H9 (cell line): ENCODE results near the gene DRICH1. TPM values are rescaled to one million over a fixed set of nuclear protein-coding genes. Genes with fewer than 3 reads are reported as not detected.

Experiments used
- DNase-seq: peaks from one replicate; pipeline ENCODE4 v3.0.0-alpha.2; 2017
- H2AFZ ChIP-seq: one replicate; pipeline ENCODE4 v1.6.1; 2013; ENCODE audit warnings: mild to moderate bottlenecking, low read length, control low read depth, moderate library complexity
- H2AK5ac ChIP-seq: 2 replicates; pipeline ENCODE4 v1.6.1; 2013; ENCODE audit warnings: low read length, control low read depth, mixed read lengths; ENCODE audit not compliant: insufficient read length
- H2BK120ac ChIP-seq: one replicate; pipeline ENCODE4 v1.6.1; 2013; ENCODE audit warnings: low read depth, mild to moderate bottlenecking, low read length, control low read depth, inconsistent platforms; ENCODE audit not compliant: poor library complexity, severe bottlenecking
- H2BK12ac ChIP-seq: 2 replicates; pipeline ENCODE4 v1.6.1; 2013; ENCODE audit warnings: low read length, control low read depth, mixed read lengths, low read depth; ENCODE audit not compliant: insufficient read length
- H2BK15ac ChIP-seq: 2 replicates; pipeline ENCODE4 v1.6.1; 2013; ENCODE audit warnings: low read depth, low read length, control low read depth
- H2BK20ac ChIP-seq: one replicate; pipeline ENCODE4 v1.6.1; 2013; ENCODE audit warnings: low read depth, mild to moderate bottlenecking, low read length, control low read depth, inconsistent platforms; ENCODE audit not compliant: poor library complexity, severe bottlenecking
- H2BK5ac ChIP-seq: 2 replicates; pipeline ENCODE4 v1.6.1; 2013; ENCODE audit warnings: low read length, control low read depth, mixed read lengths; ENCODE audit not compliant: insufficient read length
- H3K14ac ChIP-seq: 2 replicates; pipeline ENCODE4 v1.6.1; 2013; ENCODE audit warnings: low read length, control low read depth; ENCODE audit not compliant: insufficient read depth
- H3K18ac ChIP-seq: 2 replicates; pipeline ENCODE4 v1.6.1; 2013; ENCODE audit warnings: low read depth, mild to moderate bottlenecking, mixed read lengths, low read length, control low read depth; ENCODE audit not compliant: insufficient read length
- H3K23ac ChIP-seq: 2 replicates; pipeline ENCODE4 v1.6.1; 2013; ENCODE audit warnings: low read length, control low read depth, mixed read lengths, low read depth; ENCODE audit not compliant: insufficient read length
- H3K23me2 ChIP-seq: 2 replicates; pipeline ENCODE4 v1.6.1; 2013; ENCODE audit warnings: low read depth, mild to moderate bottlenecking, mixed read lengths, low read length, control low read depth; ENCODE audit not compliant: insufficient read length, poor library complexity, severe bottlenecking
- H3K27ac ChIP-seq: 2 replicates; pipeline ENCODE4 v1.5.1; 2013; ENCODE audit warnings: low read length, control low read depth, mixed read lengths, low read depth; ENCODE audit not compliant: insufficient read length
- H3K27me3 ChIP-seq: 2 replicates; pipeline ENCODE4 v1.6.1; 2013; ENCODE audit warnings: low read length, control low read depth, inconsistent platforms; ENCODE audit not compliant: insufficient read depth
- H3K4ac ChIP-seq: 2 replicates; pipeline ENCODE4 v1.6.1; 2013; ENCODE audit warnings: low read depth, mild to moderate bottlenecking, control low read depth, inconsistent platforms, low read length, moderate library complexity
- H3K4me1 ChIP-seq: 2 replicates; pipeline ENCODE4 v1.6.1; 2013; ENCODE audit warnings: low read length, control low read depth, inconsistent platforms; ENCODE audit not compliant: insufficient read depth
- H3K4me2 ChIP-seq: 2 replicates; pipeline ENCODE4 v1.6.1; 2013; ENCODE audit warnings: low read length, control low read depth, mixed read lengths; ENCODE audit not compliant: insufficient read length, insufficient read depth
- H3K56ac ChIP-seq: 2 replicates; pipeline ENCODE4 v1.6.1; 2013; ENCODE audit warnings: low read depth, mild to moderate bottlenecking, mixed read lengths, low read length, control low read depth; ENCODE audit not compliant: insufficient read length
- H3K79me1 ChIP-seq: 2 replicates; pipeline ENCODE4 v1.6.1; 2013; ENCODE audit warnings: low read depth, mild to moderate bottlenecking, moderate library complexity, low read length, control low read depth, inconsistent platforms; ENCODE audit not compliant: insufficient read depth, poor library complexity, severe bottlenecking
- H3K79me2 ChIP-seq: 2 replicates; pipeline ENCODE4 v1.6.1; 2013; ENCODE audit warnings: low read length, control low read depth, inconsistent platforms; ENCODE audit not compliant: insufficient read depth
- H3K9ac ChIP-seq: 2 replicates; pipeline ENCODE4 v1.6.1; 2013; ENCODE audit warnings: low read length, control low read depth, mixed read lengths; ENCODE audit not compliant: insufficient read length; ENCODE audit errors: extremely low read depth
- H3K9me3 ChIP-seq: one replicate; pipeline ENCODE4 v1.6.1; 2013; ENCODE audit warnings: low read depth, low read length, inconsistent platforms; ENCODE audit not compliant: control insufficient read depth
- H3T11ph ChIP-seq: one replicate; pipeline ENCODE4 v1.6.1; 2013; ENCODE audit warnings: mild to moderate bottlenecking, low read length, control low read depth, inconsistent platforms
- H4K20me1 ChIP-seq: one replicate; pipeline ENCODE4 v1.6.1; 2013; ENCODE audit not compliant: control insufficient read depth, insufficient read length, insufficient read depth
- H4K5ac ChIP-seq: 2 replicates; pipeline ENCODE4 v1.6.1; 2013; ENCODE audit warnings: low read depth, mild to moderate bottlenecking, mixed read lengths, low read length, control low read depth; ENCODE audit not compliant: insufficient read length
- H4K8ac ChIP-seq: replicated peaks from 2 replicates; pipeline ENCODE4 v1.6.1; 2013; ENCODE audit warnings: low read length, control low read depth, mixed read lengths, low read depth; ENCODE audit not compliant: insufficient read length
- H4K91ac ChIP-seq: 2 replicates; pipeline ENCODE4 v1.6.1; 2013; ENCODE audit warnings: low read depth, mild to moderate bottlenecking, moderate library complexity, mixed read lengths, low read length, control low read depth; ENCODE audit not compliant: insufficient read length
- H3K27ac Mint-ChIP-seq, 3 experiments: 2 replicates in 2 of 3; 3 replicates in 1 of 3; pipeline ENCODE4 v1.8.0; 2020 to 2021; ENCODE audit warnings: mixed read lengths in 3 of 3, mild to moderate bottlenecking in 1 of 3, moderate library complexity in 1 of 3
- H3K27me3 Mint-ChIP-seq: 2 replicates; pipeline ENCODE4 v1.8.0; 2021; ENCODE audit warnings: low read depth, mild to moderate bottlenecking, moderate library complexity, mixed read lengths
- H3K36me3 Mint-ChIP-seq, 3 experiments: 2 replicates in 2 of 3; 3 replicates in 1 of 3; pipeline ENCODE4 v1.8.0; 2020 to 2021; ENCODE audit warnings: low read depth in 3 of 3, mixed read lengths in 3 of 3; ENCODE audit not compliant: insufficient read depth in 1 of 3
- H3K4me1 Mint-ChIP-seq, 2 experiments: 2 replicates each; pipeline ENCODE4 v1.8.0; 2020; ENCODE audit warnings: mixed read lengths in 2 of 2
- H3K4me3 Mint-ChIP-seq, 2 experiments: 2 replicates in 1 of 2; 3 replicates in 1 of 2; pipeline ENCODE4 v1.8.0; 2020 to 2021; ENCODE audit warnings: mild to moderate bottlenecking in 2 of 2, mixed read lengths in 2 of 2, moderate library complexity in 1 of 2
- H3K9me3 Mint-ChIP-seq, 2 experiments: 2 replicates in 1 of 2; 3 replicates in 1 of 2; pipeline ENCODE4 v1.8.0; 2020; ENCODE audit warnings: mild to moderate bottlenecking in 2 of 2, mixed read lengths in 2 of 2, moderate library complexity in 1 of 2
- CTCF ChIP-seq: fragments of 200-600 bp; sonication (generic); conservative IDR thresholded peaks from 3 replicates; pipeline ENCODE4 v1.8.0; 2021; ENCODE audit warnings: antibody characterized with exemption, mild to moderate bottlenecking
- WGBS: extraction: QIAGEN DNeasy Blood & Tissue Kit; methylation state at CpG from one replicate; pipeline ENCODE4 v1.1.7; 2013; ENCODE audit warnings: missing lambda C conversion rate, low lambda C conversion rate, mixed read lengths; ENCODE audit not compliant: insufficient read length; ENCODE audit errors: extremely low coverage; 5-methylcytosine and 5-hydroxymethylcytosine counted together
- total RNA-seq: library from RNA; stranded (reverse); gene quantifications from 2 replicates; pipeline ENCODE4 v1.2.1, GENCODE V29; 2021

The DRICH1 gene
- total RNA-seq, 1 experiment from 2014 or later = not detected

GRCh38 chr22:23673826-23674690 is 41.9 kb upstream of the DRICH1 start:
- Histone ChIP-seq H4K8ac (no peak overlapping the region), H2BK20ac (no peak overlapping the region), H3K4me1 (no peaks in the 10 kb centered on the region), H2BK12ac (no peak overlapping the region), H3K79me2 (no peaks in the 10 kb centered on the region), H3T11ph (no peak overlapping the region), H3K56ac (no peak overlapping the region), H3K4me2 (no peak overlapping the region), H2BK5ac (no peak overlapping the region), H3K23ac (no peak overlapping the region), H3K14ac (no peak overlapping the region), H3K9ac (no peak overlapping the region), H4K91ac (no peak overlapping the region), H3K27me3 (no peaks in the 10 kb centered on the region), H3K9me3 (no peaks in the 10 kb centered on the region), H4K5ac (no peak overlapping the region), H2AFZ (no peak overlapping the region), H3K4ac (no peak overlapping the region), H2AK5ac (no peak overlapping the region), H3K27ac (no peak overlapping the region), H3K18ac (no peak overlapping the region), H4K20me1 (no peaks in the 10 kb centered on the region), H2BK15ac (no peak overlapping the region), H3K23me2 (no peaks in the 10 kb centered on the region), H2BK120ac (no peak overlapping the region), H3K79me1 (no peaks in the 10 kb centered on the region)
- Mint-ChIP-seq H3K4me3 (peak overlapping the region in 1 of 2 experiments; percentile 27; a peak in 1 of 5 replicates), H3K9me3 (peaks cover 0 to 1% of the 10 kb centered on the region in 2 experiments; a peak in 1 of 5 replicates), H3K27me3 (no peaks in the 10 kb centered on the region), H3K36me3 (peaks cover 0 to 4% (median 0%) of the 10 kb centered on the region in 3 experiments; a peak in 4 of 7 replicates), H3K4me1 (peaks cover 32 to 36% of the 10 kb centered on the region in 2 experiments), H3K27ac (peak overlapping the region in 2 of 3 experiments; percentile 88 to 96; a peak in 4 of 7 replicates)
- no peak; the same call in 2 of the 3 replicates for TF ChIP-seq CTCF
- WGBS = no CpG with 5 or more reads among the region's 26 CpGs
- peak; percentile 36 for DNase-seq
